Stomach (tissue), 9 donors: ENCODE data around the gene ITGA3. TPM values are rescaled to one million over a fixed set of nuclear protein-coding genes. Genes with fewer than 3 reads are reported as not detected.
"Not testable (repeated sequence)": the region's sequence is repeated elsewhere in the genome, so short reads cannot be mapped to it uniquely, and the experiment has no call there.

Source experiments
- DNase-seq, 2 donors: peaks; one replicate each; pipeline versions ENCODE4 v3.0.0 to v3.0.0-alpha.2; 2013 to 2019
- H3K27ac ChIP-seq, 5 donors: fragments of 200-600 bp in 4 of 5; sonication (generic) in 4 of 5; one replicate each; pipeline ENCODE4 v1.5.1; 2013 to 2019; ENCODE audit warnings: mild to moderate bottlenecking in 1 of 5, moderate library complexity in 1 of 5
- H3K27me3 ChIP-seq, 3 donors: fragments of 200-600 bp; sonication (generic); one replicate each; pipeline ENCODE4 v1.5.1; 2017 to 2019; ENCODE audit warnings: mixed run types in 1 of 3
- H3K36me3 ChIP-seq, 4 donors: fragments of 200-600 bp; sonication (generic); 1 replicate in 3 of 4; 2 replicates in 1 of 4; pipeline ENCODE4 v1.5.1; 2016 to 2019
- H3K4me1 ChIP-seq, 4 donors: fragments of 200-600 bp; sonication (generic); one replicate each; pipeline ENCODE4 v1.5.1; 2016 to 2019
- H3K4me3 ChIP-seq, 4 donors: fragments of 200-600 bp; sonication (generic) in 3 of 4; one replicate each; pipeline ENCODE4 v1.5.1; 2016 to 2019; ENCODE audit warnings: mild to moderate bottlenecking in 1 of 4
- H3K9me3 ChIP-seq, 4 donors: fragments of 200-600 bp; sonication (generic); one replicate each; pipeline ENCODE4 v1.5.1; 2016 to 2019
- CTCF ChIP-seq, 7 experiments: fragments of 450-650 bp in 4 of 7; fragments of 200-600 bp in 3 of 7; sonication (generic) in 3 of 7; IDR thresholded peaks; one replicate each; pipeline ENCODE4 v1.5.1; 2016 to 2019; ENCODE audit warnings: antibody characterized with exemption in 7 of 7, control low read depth in 2 of 7, mild to moderate bottlenecking in 1 of 7
- EP300 ChIP-seq: sonication (generic); formaldehyde crosslinking; IDR thresholded peaks from one replicate; pipeline ENCODE4 v1.6.1; 2017; ENCODE audit warnings: antibody characterized with exemption
- POLR2A ChIP-seq, 4 donors: fragments of 450-650 bp; IDR thresholded peaks; one replicate each; pipeline ENCODE4 v1.6.1; 2016; ENCODE audit warnings: antibody characterized with exemption in 4 of 4, control low read depth in 2 of 4, mild to moderate bottlenecking in 1 of 4, moderate library complexity in 1 of 4
- POLR2AphosphoS5 ChIP-seq, 3 donors: sonication (generic); formaldehyde crosslinking; IDR thresholded peaks; one replicate each; pipeline ENCODE4 v1.6.1; 2016; ENCODE audit warnings: antibody characterized with exemption in 3 of 3
- WGBS, 5 donors: extraction: QIAGEN DNeasy Blood & Tissue Kit in 3 of 5; methylation state at CpG; one replicate each; pipeline versions ENCODE4 v1.1.5 to v1.1.7; 2013 to 2018; 5-methylcytosine and 5-hydroxymethylcytosine counted together
- intact Hi-C: fragments of 100-400 bp; cut with DNase I; formaldehyde crosslinking; loops from one replicate; pipeline ENCODE4 v1.15.1; 2023; ENCODE audit warnings: low total_unique reads
- polyA plus RNA-seq, 3 donors: library from polyadenylated mRNA; stranded (reverse); fragments of 200-250 nt; gene quantifications; one replicate each; pipeline ENCODE4 v1.2.3, GENCODE V29; 2013
- total RNA-seq, 5 donors: library from RNA; depleted of rRNA; stranded (reverse); fragments of >200 nt; gene quantifications; one replicate each; pipeline versions ENCODE4 v1.1.0 to v1.2.3, GENCODE V29; 2014 to 2016
- donor health status: healthy with polysubstance abuse.
- donor health status: Bipolar disorder and iron deficiency.
- donor health status: healthy.

ITGA3 gene
- total and polyA plus RNA-seq, 8 donors, result 6.9 to 698 (median 73.9) TPM

GRCh38 chr17:50060951-50061712 is 5.2 kb downstream of the ITGA3 start:
- H3K4me3 ChIP-seq, result no peak overlapping the region
- DNase-seq, result peak; percentile 76 to 89
- H3K36me3 ChIP-seq, result peaks cover 0 to 12% (median 5%) of the 10 kb centered on the region in 4 donors
- H3K27ac ChIP-seq, result peak overlapping the region; percentile 65 to 97 (median 96)
- TF ChIP-seq POLR2A (IDR thresholded peaks at IDR 0.05), result no peak
- peak; percentile 10 to 63 (median 39) for TF ChIP-seq POLR2AphosphoS5 (IDR thresholded peaks at IDR 0.05)
- 62 to 70% (median 68%) methylated on average over 8 to 9 of the region's 9 CpGs for WGBS, 5 donors
- peaks cover 85 to 95% (median 90%) of the 10 kb centered on the region in 4 donors for H3K4me1 ChIP-seq
- H3K9me3 ChIP-seq, result no peaks in the 10 kb centered on the region
- peaks cover 0 to 5% (median 0%) of the 10 kb centered on the region in 3 donors for H3K27me3 ChIP-seq
- intact Hi-C loops, result no loop called here

- peaks cover 0 to 12% (median 5%) of the 10 kb centered on the region in 4 donors for H3K36me3 ChIP-seq
- intact Hi-C loops, result not testable (repeated sequence)
- peak overlapping the region; percentile 28 to 97 (median 96) for H3K27ac ChIP-seq
These were observed 5.8 kb downstream of the ITGA3 start for GRCh38 chr17:50061713-50062045.

DNA sequence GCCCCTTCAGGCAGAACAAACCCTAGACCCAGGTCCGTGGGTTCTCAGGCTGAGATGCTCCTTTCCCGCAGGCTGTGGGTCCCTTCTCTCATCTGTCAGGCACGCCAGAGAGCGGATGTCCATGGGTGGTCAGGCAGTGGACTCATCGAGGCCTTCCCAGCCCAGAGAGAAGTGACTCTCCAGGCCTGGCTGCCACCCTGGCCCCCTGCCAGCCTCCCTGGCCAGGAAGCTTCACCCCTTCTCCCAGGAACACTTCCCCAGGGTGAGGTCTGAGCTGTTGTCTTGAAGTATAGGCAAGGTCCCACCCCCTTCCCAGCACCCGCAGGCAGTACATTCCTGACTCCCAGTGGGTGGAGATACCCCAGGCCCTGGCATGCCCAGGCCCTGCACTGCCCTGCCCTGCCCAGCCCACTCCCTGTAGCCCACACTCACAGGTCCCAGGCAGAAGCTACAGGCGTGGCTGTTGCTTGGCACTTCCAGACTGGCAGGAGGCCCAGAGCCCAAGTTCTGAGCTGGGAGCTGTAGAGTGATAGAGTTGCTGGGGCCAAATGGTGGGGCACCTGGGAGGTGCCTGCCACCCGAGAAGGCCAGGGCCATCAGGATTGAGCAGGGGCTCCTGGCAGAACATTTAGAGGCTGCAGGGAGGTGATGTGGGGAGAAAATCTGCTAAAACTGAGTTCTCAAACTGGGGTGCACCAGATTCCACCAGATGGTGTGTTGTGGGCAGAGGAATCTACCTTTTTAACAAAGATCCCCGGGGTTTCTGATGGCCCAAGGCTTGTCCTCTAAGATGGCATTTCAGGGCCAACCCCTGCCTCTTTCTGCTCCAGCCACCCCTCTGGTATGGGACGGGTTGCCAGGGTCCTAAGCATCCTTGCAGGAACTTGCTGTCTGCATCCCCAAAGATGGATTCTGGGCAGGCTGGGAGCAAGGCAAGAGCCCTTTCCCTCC is 6.7 kb downstream of the ITGA3 start:
- intact Hi-C loops, result no loop called here
- TF ChIP-seq EP300 (no peak), POLR2AphosphoS5 (IDR thresholded peaks at IDR 0.05) (peak in 2 of 3 donors; percentile 51 to 76)
- DNase-seq, result peak; percentile 83 to 85
- peaks cover 72 to 85% (median 78%) of the 10 kb centered on the region in 4 donors for H3K4me1 ChIP-seq
- no peak overlapping the region for H3K4me3 ChIP-seq
- no peaks in the 10 kb centered on the region for H3K27me3 ChIP-seq
- no peaks in the 10 kb centered on the region for H3K9me3 ChIP-seq
- H3K27ac ChIP-seq, result peak overlapping the region; percentile 28 to 97 (median 96)
- peaks cover 0 to 18% (median 9%) of the 10 kb centered on the region in 4 donors for H3K36me3 ChIP-seq
- WGBS, 5 donors, result 41 to 54% (median 49%) methylated on average over 8 to 10 of the region's 10 CpGs

More at GRCh38 chr17:50061713-50062045, 5.8 kb downstream of the ITGA3 start:
- WGBS, 5 donors, result 71 to 86% (median 81%) methylated on average over 9 to 10 of the region's 10 CpGs
- peaks cover 80 to 92% (median 87%) of the 10 kb centered on the region in 4 donors for H3K4me1 ChIP-seq
- DNase-seq, H3K4me3 ChIP-seq, H3K27me3 ChIP-seq, H3K9me3 ChIP-seq: not testable (repeated sequence)

GRCh38 chr17:50063561-50064252 is 7.8 kb downstream of the ITGA3 start:
- H3K4me1 ChIP-seq, result peaks cover 60 to 73% (median 67%) of the 10 kb centered on the region in 4 donors
- WGBS, 5 donors, result 90 to 95% (median 92%) methylated on average over 8 of the region's 8 CpGs
- no peaks in the 10 kb centered on the region for H3K27me3 ChIP-seq
- H3K36me3 ChIP-seq, result peaks cover 8 to 29% (median 20%) of the 10 kb centered on the region in 4 donors
- peak overlapping the region; percentile 7 to 97 (median 96) for H3K27ac ChIP-seq
- DNase-seq, result no peak
- H3K4me3 ChIP-seq, result no peak overlapping the region
- TF ChIP-seq CTCF (IDR thresholded peaks at IDR 0.05) (no peak), POLR2AphosphoS5 (IDR thresholded peaks at IDR 0.05) (no peak), EP300 (no peak), POLR2A (IDR thresholded peaks at IDR 0.05) (no peak)
- no peaks in the 10 kb centered on the region for H3K9me3 ChIP-seq
- intact Hi-C loops, result no loop called here

DNA sequence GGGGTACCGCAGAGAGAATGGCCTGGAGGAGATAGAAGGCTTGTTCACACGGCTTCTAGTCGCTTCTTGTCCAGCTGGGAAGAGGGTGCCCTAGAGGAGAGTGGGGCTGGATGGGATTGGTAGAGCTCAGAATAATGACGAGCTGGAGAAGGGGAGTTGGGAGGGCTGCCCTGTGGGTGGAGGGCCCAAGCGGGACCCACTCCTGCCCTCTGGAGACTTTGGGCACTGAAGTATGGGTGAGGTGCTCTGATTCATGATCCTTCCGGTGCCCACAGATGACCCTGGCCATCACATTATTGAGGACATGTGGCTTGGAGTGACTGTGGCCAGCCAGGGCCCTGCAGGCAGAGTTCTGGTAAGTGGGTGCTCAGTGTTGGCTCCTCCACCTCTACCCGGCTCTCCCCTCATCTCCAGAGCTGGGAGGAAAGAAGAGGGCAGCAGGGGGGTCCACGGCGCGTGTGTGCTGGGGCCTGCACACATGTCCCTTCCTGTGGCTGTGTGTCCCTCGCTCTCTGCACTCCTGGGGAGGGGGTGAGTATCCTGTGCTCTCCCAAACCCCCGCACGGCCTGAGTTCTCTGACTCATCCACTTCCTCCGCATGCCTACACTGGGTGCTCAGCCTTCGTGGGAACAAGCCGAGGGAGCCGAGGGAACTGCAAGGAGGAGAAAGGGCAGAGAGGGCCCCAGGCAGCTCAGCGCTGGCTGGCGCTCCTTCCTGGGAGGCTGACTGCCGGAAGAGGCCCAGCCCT is 8.5 kb downstream of the ITGA3 start:
- H3K4me1 ChIP-seq, result peaks cover 53 to 66% (median 60%) of the 10 kb centered on the region in 4 donors
- intact Hi-C loops, result no loop called here
- peak overlapping the region; percentile 7 to 97 (median 96) for H3K27ac ChIP-seq
- no peaks in the 10 kb centered on the region for H3K9me3 ChIP-seq
- H3K36me3 ChIP-seq, result peaks cover 13 to 36% (median 27%) of the 10 kb centered on the region in 4 donors
- 58 to 72% (median 63%) methylated on average over 14 to 20 of the region's 20 CpGs for WGBS, 5 donors
- H3K4me3 ChIP-seq, result no peak overlapping the region
- no peak for TF ChIP-seq EP300
- TF ChIP-seq POLR2A (IDR thresholded peaks at IDR 0.05), result no peak
- peak in 1 of 3 donors; percentile 49 for TF ChIP-seq POLR2AphosphoS5 (IDR thresholded peaks at IDR 0.05)
- no peak for TF ChIP-seq CTCF (IDR thresholded peaks at IDR 0.05)
- H3K27me3 ChIP-seq, result no peaks in the 10 kb centered on the region
- peak in 1 of 2 donors; percentile 76 for DNase-seq
